NCI-H1436 treated with DMSO at 0.1 percent for 48 hours (cell line): ENCODE data around the gene FNDC3B.

Source experiments
- DNase-seq: peaks from one replicate; lab custom pipeline; 2025; lab: John Stamatoyannopoulos, UW

FNDC3B gene

DNA sequence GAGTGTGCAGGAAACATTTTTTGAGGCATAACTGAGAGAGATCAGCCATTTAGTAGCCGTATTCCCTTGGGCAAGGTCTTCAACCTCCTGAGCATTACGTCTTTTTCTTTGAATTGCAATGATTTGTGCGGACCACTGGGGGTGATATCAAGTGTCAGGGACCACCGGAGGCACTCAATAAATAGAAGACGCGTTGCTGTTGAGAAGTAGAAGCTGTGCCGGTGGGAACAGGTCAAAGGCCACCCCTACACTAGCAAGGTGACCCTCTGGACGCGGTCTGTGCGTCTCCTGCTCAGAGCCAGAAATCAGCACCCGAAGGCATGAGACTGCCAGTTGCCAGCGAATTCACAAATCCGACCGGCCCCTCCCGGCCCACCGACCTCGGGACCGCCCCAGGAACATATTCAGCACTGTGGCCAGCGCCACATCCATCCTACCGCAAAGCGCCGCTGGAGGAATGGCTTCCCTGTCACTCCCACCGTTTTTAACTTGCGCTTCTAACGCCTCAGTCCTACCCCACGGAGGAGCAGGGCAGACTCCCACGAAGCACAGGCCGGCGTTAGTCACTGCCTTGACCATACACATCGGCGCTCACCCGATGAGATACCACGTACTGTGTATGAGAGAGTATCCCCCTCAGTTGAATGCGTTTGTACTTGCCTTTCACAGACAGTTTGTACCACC lies 410.2 kb downstream of the FNDC3B start:
- DNase-seq, result no peak
